ES-I3 (cell line): ENCODE data around the gene MTUS2.

Source experiments
- H3K36me3 ChIP-seq: 2 replicates; pipeline ENCODE4 v1.6.1; 2013; ENCODE audit warnings: mild to moderate bottlenecking, low read length, control low read depth, moderate library complexity; ENCODE audit not compliant: insufficient read depth
- H3K4me1 ChIP-seq: 2 replicates; pipeline ENCODE4 v1.6.1; 2013; ENCODE audit warnings: mild to moderate bottlenecking, control low read depth, low read length; ENCODE audit not compliant: insufficient read depth
- H3K9ac ChIP-seq: 2 replicates; pipeline ENCODE4 v1.6.1; 2013; ENCODE audit warnings: low read depth, mild to moderate bottlenecking, low read length, moderate library complexity
- H3K9me3 ChIP-seq: 2 replicates; pipeline ENCODE4 v1.6.1; 2013; ENCODE audit warnings: mild to moderate bottlenecking, low read length, moderate library complexity; ENCODE audit not compliant: control insufficient read depth, insufficient read depth

The MTUS2 gene

DNA sequence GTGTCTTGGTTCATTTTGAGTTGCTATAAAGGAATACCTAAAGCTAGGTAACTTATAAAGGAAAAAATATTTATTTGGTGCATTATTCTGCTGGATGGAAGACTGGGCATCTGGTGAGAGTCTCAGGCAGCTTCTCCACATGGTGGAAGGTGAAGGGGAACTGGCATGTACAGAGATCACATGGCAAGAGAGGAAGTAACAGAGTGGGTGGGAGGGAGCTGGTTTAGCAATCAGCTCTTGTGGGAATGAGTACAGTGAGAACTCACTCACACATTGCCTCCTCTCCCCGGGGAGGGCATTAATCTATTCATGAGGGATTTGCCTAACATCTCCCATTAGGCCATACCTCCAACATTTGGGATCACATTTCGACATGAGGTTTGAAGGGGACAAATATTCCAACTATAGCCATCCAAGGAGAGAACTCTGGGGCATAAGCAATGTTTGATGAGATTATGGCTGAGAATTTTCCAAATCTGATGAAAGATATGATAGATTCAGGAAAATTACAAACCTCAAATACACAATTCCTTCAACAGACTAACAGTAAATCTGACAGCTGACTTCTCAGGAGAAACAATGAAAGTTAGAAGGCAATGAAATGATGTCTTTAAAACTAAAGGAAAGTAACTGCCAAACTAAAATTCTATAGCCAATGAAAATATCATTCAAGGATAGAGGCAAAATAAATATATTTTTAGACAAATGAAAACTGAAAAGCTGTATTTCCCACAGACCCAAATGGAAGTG, 52.5 kb downstream of the MTUS2 start:
- no peaks in the 10 kb centered on the region for H3K4me1 ChIP-seq
- no peaks in the 10 kb centered on the region for H3K9me3 ChIP-seq
- H3K36me3 ChIP-seq = no peaks in the 10 kb centered on the region
- H3K9ac ChIP-seq = no peak overlapping the region

DNA sequence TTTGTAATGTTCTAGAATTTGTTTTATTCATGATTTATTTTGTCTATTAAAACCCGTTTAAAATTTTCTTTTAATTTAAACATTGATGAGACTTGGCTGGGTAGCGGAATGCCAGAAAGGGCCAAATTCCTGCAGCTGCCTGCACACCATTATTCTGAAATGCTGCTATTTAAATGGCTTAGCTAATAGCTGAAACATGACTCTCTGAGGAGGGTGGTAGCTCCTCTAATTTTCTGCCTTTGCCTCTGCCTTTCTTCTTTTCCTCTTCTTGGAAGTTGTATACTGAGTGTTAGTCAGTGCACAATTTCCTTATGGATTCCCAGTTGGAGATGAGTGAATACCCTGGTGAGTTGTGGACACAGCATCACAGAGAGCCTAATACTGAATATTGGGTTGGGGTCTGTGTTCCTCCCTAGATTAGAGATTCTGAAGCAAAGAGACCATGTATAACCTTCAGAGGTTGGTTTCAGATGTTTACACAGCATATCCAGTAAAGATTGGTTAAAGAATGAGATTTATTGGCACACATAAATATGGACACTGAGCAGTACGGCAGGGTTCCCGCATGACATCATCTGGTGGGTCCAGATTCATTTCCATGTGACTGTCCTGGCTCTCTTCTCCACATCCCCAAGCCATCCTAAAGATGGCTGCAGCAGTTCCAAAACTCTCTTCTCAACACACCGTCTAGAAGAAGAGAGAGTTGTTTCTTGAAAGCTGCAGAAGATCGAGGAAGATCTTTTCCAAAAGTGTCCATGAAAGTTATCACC, 55.9 kb downstream of the MTUS2 start:
- Histone ChIP-seq H3K36me3 (no peaks in the 10 kb centered on the region), H3K9me3 (no peaks in the 10 kb centered on the region), H3K4me1 (no peaks in the 10 kb centered on the region)

DNA sequence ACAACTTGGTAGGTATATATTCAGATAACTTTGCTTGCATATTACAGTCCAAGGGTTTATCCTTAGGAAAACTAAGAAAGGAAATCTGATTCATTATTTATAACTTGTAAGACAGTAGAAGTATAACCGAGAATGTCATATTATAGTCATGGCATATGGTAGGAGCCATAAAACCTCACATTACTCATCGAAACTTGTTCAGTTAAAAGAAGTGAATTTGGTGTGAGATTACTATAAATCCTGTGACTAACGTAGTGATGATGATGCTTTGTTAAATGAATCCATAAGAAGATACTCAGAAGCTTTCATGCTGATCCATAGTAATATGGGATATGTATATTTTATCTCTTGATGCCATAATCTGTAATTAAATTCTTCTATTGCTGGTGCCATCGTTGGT, 57.3 kb downstream of the MTUS2 start:
- no peaks in the 10 kb centered on the region for H3K36me3 ChIP-seq
- H3K9ac ChIP-seq = no peak overlapping the region
- H3K9me3 ChIP-seq = no peaks in the 10 kb centered on the region

More for the DNA sequence above, 55.9 kb downstream of the MTUS2 start:
- H3K9ac ChIP-seq = no peak overlapping the region

DNA sequence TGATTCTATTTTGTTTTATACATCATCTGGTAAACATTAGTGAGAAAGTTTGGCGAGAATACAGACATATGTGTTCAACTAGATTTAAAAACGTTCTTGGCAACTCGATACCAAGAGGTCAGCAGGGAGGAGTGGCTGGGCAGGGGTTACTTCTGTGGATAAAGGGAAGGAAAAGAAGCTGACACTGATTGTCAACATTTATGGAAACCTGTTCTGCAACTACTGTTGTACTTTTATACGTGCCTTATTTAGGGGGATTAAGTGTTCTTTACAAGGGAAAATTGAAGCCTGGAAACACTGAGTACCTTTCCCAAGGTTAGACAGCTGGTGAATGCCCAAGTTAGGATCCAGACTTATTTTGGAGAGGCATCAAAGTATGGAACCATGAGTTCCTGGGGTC, 65.0 kb downstream of the MTUS2 start:
- Histone ChIP-seq H3K36me3 (no peaks in the 10 kb centered on the region), H3K9ac (no peak overlapping the region), H3K4me1 (no peaks in the 10 kb centered on the region), H3K9me3 (no peaks in the 10 kb centered on the region)

More for the DNA sequence above, 57.3 kb downstream of the MTUS2 start:
- no peaks in the 10 kb centered on the region for H3K4me1 ChIP-seq

DNA sequence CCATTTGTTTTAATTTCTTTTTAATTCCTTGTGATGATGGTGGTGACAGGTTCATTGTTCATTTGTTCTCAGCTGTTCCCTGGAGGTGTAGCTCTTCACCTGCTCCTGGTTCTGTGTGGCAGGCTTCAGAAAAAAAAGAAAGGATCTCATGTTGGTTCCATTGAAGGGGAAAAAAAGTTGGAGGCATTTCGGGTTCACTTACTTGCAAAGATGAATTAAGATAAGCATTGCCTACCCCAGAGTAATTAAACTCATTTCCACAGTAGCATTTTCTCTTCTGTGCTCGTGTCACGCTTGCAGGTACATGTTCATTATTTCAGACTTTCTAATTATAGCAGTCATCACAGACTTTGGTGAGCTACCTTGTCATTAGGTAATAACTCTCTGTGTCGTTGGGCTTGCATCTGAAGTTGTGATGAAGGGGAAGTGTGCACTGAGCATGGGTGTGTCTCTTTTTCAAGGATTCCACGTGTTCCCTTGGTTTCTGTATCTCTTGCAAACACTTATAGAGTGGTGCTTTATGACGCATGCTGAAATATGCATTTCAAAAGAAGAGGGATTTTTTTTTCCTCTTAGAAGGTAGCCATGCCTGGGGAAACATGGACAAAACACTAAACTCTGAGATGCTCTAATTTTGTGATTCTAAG, 69.1 kb downstream of the MTUS2 start:
- Histone ChIP-seq H3K4me1 (no peaks in the 10 kb centered on the region), H3K36me3 (no peaks in the 10 kb centered on the region), H3K9me3 (no peaks in the 10 kb centered on the region), H3K9ac (no peak overlapping the region)

DNA sequence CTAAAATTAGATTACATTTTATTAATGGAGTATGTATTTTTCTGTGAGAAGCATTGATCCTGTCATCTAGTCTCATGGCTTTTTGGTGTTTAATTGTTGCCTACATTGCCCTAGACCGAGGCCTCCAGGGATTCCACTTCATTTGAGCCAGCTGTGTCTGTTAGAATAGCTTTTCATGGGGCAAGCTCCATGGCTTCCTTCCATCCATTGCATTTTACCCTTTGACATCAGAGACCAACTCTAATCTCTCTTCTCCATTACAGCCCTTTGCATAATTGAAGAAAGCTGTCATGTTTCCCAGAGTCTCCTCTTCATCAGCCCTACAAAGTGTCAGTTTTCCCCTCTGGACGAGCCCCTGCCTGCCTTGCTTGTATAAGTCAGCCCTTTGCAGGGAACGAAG, 70.6 kb downstream of the MTUS2 start:
- Histone ChIP-seq H3K9ac (no peak overlapping the region), H3K4me1 (no peaks in the 10 kb centered on the region), H3K36me3 (no peaks in the 10 kb centered on the region), H3K9me3 (no peaks in the 10 kb centered on the region)

DNA sequence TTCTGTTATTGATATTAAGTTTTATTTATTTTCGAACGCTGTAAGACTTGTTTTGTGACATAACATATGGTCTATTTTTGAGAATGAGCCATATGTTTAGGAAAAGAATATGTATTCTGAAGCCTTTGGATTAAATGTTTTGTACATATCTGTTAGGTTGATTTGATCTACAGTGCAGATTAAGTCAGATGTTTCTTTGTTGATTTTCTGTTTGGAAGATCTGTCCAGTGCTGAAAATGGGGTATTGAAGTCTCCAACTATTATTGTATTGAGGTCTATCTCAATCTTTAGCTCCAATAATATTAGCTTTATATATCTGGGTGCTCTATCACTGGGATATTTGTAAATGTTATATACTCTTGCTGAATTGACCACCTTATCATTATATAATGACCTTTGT, 97.9 kb downstream of the MTUS2 start:
- Histone ChIP-seq H3K9ac (no peak overlapping the region), H3K9me3 (no peaks in the 10 kb centered on the region; the same call in 1 of the 2 replicates), H3K36me3 (no peaks in the 10 kb centered on the region), H3K4me1 (no peaks in the 10 kb centered on the region)

DNA sequence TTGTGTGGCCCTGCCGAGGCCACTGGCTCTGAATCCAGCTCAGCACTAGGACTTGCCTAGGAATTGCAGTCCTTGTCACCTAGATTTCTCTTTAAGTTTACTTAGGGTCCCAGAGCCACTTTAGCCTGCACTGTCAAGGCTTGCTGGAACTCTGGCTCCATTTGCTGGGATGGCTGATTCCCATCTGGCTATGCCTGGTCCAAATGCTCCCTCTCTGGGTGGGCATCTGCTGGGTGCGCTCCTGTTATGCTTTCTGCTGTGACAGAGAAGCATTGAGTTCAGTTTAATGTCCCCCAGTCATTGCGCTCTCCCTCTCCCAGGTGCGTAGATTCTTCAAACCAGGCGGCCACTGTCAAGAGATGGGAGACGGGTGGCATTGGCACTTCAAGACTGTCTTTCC, 102.2 kb downstream of the MTUS2 start:
- no peaks in the 10 kb centered on the region; the same call in 1 of the 2 replicates for H3K9me3 ChIP-seq
- H3K36me3 ChIP-seq = no peaks in the 10 kb centered on the region
- no peak overlapping the region for H3K9ac ChIP-seq
- H3K4me1 ChIP-seq = no peaks in the 10 kb centered on the region

DNA sequence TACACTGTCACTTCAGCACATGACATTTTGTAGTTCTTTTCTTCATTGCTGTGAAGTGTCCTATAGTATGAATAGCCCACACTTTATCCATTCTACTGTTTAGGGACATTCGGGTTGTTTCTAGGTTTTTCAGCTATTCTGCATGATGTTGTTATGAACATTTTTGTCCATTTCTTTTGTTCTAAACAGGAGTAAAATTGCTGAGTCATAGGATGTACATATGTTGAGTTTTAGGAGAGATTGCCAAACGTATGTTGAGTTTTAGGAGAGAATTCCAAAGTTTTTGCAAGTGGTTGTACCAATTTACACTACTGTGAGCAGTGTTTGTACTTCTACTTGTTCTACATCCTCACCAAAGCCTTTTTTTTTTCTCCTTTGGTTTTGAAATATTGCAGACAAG, 115.0 kb downstream of the MTUS2 start:
- Histone ChIP-seq H3K9me3 (no peaks in the 10 kb centered on the region), H3K36me3 (no peaks in the 10 kb centered on the region), H3K4me1 (no peaks in the 10 kb centered on the region), H3K9ac (no peak overlapping the region)

DNA sequence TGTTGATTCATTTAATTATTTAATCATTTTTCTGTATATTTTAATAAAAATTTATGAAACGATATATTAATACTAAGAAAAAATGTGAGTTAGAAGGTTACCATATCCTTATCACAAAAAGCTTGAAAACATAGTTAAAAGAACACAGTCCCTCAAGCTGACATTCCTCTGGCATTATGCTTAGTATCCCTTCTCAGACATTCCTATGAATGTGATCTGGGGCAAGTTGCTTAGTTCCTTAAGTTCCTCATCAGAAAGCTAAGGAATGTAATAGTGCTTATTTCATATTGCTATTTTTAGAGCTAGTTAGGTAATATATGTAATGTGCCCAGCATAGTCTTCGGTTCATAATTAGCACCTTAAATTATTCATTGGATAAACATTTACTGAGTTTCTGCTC, 122.8 kb downstream of the MTUS2 start:
- H3K9ac ChIP-seq = no peak overlapping the region
- H3K36me3 ChIP-seq = no peaks in the 10 kb centered on the region
- no peaks in the 10 kb centered on the region for H3K4me1 ChIP-seq
- H3K9me3 ChIP-seq = no peaks in the 10 kb centered on the region

DNA sequence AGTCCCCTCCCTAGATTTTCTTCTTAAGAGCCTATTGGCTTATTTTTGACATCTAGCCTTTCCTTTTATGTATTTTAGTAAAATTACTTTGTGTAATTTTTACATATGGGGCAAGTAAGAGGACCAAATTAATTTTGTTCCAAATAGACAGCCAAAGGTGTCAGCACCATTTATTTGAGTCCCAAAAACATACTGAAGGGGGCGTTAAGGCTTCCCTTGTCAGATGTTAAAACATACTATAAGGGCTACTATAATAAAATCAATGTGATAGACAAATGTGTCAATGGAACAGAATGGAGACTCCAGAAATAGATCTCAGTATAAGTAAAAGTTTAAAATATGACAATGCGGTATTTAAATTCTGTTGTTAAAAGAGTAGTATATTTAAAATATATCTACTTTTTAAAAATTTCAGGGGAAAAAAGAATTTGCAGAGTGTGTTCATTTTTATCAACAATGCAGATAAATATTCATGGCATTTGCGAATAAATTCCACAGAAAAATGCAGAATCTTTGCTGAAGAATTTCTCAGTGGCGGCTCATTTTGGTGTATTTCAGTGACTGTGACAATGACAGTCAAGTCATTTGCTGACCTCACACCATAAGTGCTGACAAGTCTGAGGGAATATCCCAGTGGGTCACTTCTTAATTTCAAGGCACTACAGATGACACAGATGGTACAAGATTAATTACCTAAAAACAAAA, 133.7 kb downstream of the MTUS2 start:
- Histone ChIP-seq H3K36me3 (no peaks in the 10 kb centered on the region), H3K9me3 (no peaks in the 10 kb centered on the region), H3K9ac (no peak overlapping the region), H3K4me1 (no peaks in the 10 kb centered on the region)

DNA sequence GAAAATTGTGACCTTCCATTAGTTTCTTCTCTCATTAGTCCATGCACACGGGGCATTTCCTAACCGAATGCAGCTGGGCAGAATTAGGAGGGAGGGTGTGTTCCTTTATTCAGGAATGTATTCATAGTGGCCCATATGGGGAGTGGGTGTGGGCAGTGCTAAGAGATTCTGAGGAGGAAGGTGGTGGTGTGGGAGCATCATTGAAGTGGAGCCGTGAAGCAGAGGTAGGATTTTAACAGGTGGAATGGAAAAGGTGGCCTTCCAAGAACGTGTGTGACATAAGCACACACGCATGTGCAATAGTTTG, 134.2 kb downstream of the MTUS2 start:
- Histone ChIP-seq H3K9ac (no peak overlapping the region), H3K4me1 (no peaks in the 10 kb centered on the region), H3K36me3 (no peaks in the 10 kb centered on the region), H3K9me3 (no peaks in the 10 kb centered on the region)

DNA sequence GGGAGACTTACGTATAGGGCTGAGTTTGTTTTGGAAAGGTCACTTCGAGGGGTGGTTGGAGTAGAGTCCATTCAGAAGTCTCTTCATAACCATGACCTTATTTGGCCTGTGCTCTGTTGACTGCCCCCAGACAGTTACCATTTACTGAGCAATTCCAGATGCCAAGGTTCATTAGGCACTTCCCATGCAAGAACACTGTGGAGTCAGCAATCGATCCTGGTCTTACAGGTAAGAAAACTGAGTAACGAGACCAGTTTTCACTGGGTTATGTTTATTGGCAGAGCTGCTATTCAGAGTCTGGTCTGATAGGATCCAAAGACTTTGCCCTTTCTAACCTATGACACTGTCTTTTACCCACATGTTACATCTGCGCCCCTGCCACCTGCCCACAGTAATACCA, 134.7 kb downstream of the MTUS2 start:
- Histone ChIP-seq H3K9me3 (no peaks in the 10 kb centered on the region), H3K4me1 (no peaks in the 10 kb centered on the region), H3K36me3 (no peaks in the 10 kb centered on the region), H3K9ac (no peak overlapping the region)

DNA sequence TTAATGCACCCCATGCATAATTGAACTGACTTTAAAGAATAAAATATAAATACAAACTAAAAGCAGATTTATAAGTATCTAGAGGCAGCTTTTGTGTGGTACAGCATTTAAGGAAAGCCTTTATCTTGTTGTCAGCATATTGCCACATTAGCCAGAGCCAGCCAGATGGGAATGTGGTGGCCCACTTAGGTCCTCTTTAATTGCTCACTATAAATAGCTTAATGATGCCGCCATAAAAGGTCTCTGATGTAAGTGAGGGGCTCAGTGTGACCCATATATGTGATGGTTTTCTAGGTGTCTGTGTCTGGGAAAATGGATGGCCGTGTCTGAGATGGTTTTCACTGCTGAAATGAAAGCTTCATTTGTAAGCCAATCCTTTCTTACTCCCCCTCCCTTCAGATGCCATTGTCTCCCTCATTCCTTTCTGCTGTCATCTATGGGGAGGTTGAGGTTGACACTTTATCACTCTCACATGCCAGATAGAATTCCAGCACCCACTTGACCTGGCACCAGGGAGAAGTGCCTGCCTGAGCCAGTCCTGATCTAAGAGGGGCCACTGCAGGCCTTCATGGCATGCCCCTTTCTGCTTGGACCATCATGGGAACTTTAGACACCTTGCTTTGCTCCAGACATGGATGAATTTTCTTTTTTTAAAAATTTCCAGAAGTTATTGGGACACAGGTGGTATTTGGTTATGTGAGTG, 135.3 kb downstream of the MTUS2 start:
- H3K9me3 ChIP-seq = no peaks in the 10 kb centered on the region
- no peak overlapping the region for H3K9ac ChIP-seq

More for the DNA sequence above, 135.3 kb downstream of the MTUS2 start:
- Histone ChIP-seq H3K4me1 (no peaks in the 10 kb centered on the region), H3K36me3 (no peaks in the 10 kb centered on the region)
